GM12801 (cell line): ENCODE measurements around the gene TNIP1.

Experiments used
- TF ChIP-seq, protein P1 (sequence below): IDR thresholded peaks from one replicate; pipeline ENCODE4 v1.5.1; 2011; ENCODE audit warnings: control low read depth; ENCODE audit not compliant: insufficient read length; ENCODE audit errors: extremely low read depth

Gene TNIP1

DNA sequence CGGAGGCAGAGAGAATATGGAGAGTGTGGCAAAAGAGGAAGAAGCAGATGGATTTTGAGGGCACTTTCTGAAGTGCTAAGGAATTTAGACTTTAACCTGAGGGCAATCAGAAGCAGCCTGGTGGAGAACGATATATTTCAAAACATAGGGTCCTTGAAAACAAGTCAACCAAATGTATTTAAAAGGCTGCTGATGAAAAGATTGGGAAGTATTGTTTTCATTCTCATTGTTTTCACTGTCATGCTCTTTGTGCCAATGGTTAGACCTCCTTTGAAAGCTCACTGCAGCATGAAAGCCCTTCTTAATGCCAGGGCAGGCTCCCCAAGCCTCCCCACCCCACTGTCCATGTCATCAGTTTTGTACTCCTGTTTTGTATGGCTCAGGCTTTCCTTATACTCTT lies 62.9 kb downstream of the TNIP1 start:
- TF ChIP-seq, protein P1, sequence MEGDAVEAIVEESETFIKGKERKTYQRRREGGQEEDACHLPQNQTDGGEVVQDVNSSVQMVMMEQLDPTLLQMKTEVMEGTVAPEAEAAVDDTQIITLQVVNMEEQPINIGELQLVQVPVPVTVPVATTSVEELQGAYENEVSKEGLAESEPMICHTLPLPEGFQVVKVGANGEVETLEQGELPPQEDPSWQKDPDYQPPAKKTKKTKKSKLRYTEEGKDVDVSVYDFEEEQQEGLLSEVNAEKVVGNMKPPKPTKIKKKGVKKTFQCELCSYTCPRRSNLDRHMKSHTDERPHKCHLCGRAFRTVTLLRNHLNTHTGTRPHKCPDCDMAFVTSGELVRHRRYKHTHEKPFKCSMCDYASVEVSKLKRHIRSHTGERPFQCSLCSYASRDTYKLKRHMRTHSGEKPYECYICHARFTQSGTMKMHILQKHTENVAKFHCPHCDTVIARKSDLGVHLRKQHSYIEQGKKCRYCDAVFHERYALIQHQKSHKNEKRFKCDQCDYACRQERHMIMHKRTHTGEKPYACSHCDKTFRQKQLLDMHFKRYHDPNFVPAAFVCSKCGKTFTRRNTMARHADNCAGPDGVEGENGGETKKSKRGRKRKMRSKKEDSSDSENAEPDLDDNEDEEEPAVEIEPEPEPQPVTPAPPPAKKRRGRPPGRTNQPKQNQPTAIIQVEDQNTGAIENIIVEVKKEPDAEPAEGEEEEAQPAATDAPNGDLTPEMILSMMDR: no peak

GRCh38 chr5:151016700-151017099 lies 64.1 kb downstream of the TNIP1 start:
- TF ChIP-seq, protein P1: no peak

- TF ChIP-seq, protein P1: no peak
These were observed 64.8 kb downstream of the TNIP1 start for GRCh38 chr5:151015974-151016587.

GRCh38 chr5:151014680-151015343 lies 66.0 kb downstream of the TNIP1 start:
- TF ChIP-seq, protein P1: no peak

DNA sequence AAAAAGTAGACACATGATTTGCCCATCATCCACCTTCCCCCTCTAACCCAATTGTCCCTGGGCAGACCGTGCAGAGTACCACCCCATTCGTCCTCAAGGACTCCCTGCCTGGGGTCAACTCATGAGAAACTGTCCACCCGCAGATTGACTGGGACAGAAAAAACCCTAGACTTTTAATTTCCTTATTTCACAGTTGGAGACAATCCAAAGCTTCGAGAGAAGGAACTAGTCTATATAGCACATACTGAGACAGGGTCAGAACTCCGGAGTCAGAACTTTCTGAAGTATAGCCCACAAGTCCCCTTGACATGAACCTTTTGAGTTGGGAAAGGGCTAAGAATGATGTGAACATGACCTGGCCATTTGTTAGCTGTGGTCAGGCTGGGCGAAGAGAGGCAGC lies 68.0 kb downstream of the TNIP1 start:
- TF ChIP-seq, protein P1: no peak

DNA sequence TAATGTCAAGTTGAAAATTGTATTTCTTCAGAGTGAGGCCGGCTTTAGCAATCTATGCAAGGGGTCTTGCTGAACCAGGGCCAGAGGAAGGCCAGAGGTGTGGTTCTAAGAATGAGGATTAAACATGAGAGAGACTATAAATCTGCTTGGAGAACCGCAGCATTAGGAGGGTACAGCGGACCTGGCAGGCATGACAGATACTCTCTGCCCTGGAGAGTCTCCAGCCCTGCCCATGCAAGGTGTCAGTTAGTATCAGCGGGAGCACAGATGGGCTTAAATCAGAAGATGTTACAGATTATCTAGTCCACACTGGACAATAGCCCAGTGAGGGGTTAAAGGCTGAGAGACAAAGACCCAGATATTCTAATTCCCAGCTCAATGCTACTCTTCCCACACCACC lies 71.9 kb downstream of the TNIP1 start:
- TF ChIP-seq, protein P1: no peak

DNA sequence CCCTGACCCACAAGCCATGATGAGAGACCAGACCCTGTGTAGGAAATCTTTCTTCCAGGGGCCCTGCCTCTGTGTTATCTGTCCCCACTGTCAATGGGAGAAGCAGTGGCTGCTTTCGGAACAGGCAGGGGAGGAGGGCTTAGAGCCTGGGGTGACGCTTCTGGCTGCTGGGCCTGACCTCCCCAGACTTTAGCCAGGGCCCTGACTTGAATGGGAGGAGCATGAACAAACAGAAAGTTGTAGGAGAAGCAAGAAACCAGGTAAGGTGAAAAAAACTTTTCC lies 72.7 kb downstream of the TNIP1 start:
- TF ChIP-seq, protein P1: no peak
